ENCODE measurements around the gene CEP295NL.
A peak's percentile ranks its signal among the peaks of the same experiment; 100 is the strongest.
"Not testable (repeated sequence)": the region's sequence is repeated elsewhere in the genome, so short reads cannot be mapped to it uniquely, and the experiment has no call there.

Gene CEP295NL

GRCh38 chr17:78905116-78905515 is 2.1 kb upstream of the CEP295NL start:
- no peak for DNase-seq (ENCODE audit: low spot score)

GRCh38 chr17:78904371-78904770 is 1.4 kb upstream of the CEP295NL start:
- no peak for DNase-seq (ENCODE audit: low spot score)

- DNase-seq (ENCODE audit: low spot score): not testable (repeated sequence)
These were observed 770 bp downstream of the CEP295NL start for GRCh38 chr17:78902231-78902630.

- no peak for DNase-seq (ENCODE audit: low spot score)
These were observed 1.2 kb downstream of the CEP295NL start for GRCh38 chr17:78901806-78902205.

GRCh38 chr17:78900816-78901215 is 2.2 kb downstream of the CEP295NL start:
- no peak for DNase-seq (ENCODE audit: low spot score)

GRCh38 chr17:78899361-78900260 is 3.4 kb downstream of the CEP295NL start:
- DNase-seq (ENCODE audit: low spot score): peak; percentile 39

GRCh38 chr17:78898947-78899346 is 4.1 kb downstream of the CEP295NL start:
- DNase-seq (ENCODE audit: low spot score): no peak

GRCh38 chr17:78898075-78898836 is 4.7 kb downstream of the CEP295NL start:
- no peak for DNase-seq (ENCODE audit: low spot score)

- no peak for DNase-seq (ENCODE audit: low spot score)
These were observed 5.3 kb downstream of the CEP295NL start for GRCh38 chr17:78897664-78898047.

- DNase-seq (ENCODE audit: low spot score): no peak
These were observed 6.0 kb downstream of the CEP295NL start for GRCh38 chr17:78896834-78897663.

GRCh38 chr17:78896091-78896833 is 6.7 kb downstream of the CEP295NL start:
- no peak for DNase-seq (ENCODE audit: low spot score)

GRCh38 chr17:78895322-78895721 is 7.7 kb downstream of the CEP295NL start:
- no peak for DNase-seq (ENCODE audit: low spot score)

- no peak for DNase-seq (ENCODE audit: low spot score)
These were observed 9.3 kb downstream of the CEP295NL start for GRCh38 chr17:78893684-78894083.

- DNase-seq (ENCODE audit: low spot score): no peak
These were observed 10.0 kb downstream of the CEP295NL start for GRCh38 chr17:78892936-78893379.

- no peak for DNase-seq (ENCODE audit: low spot score)
These were observed 10.5 kb downstream of the CEP295NL start for GRCh38 chr17:78892520-78892919.

GRCh38 chr17:78892062-78892456 is 10.9 kb downstream of the CEP295NL start:
- no peak for DNase-seq (ENCODE audit: low spot score)

- no peak for DNase-seq (ENCODE audit: low spot score)
These were observed 11.5 kb downstream of the CEP295NL start for GRCh38 chr17:78891406-78892061.

GRCh38 chr17:78890498-78890897 is 12.5 kb downstream of the CEP295NL start:
- DNase-seq (ENCODE audit: low spot score): no peak

- DNase-seq (ENCODE audit: low spot score): not testable (repeated sequence)
These were observed 12.9 kb downstream of the CEP295NL start for GRCh38 chr17:78890096-78890495.

- DNase-seq (ENCODE audit: low spot score): no peak
These were observed 13.5 kb downstream of the CEP295NL start for GRCh38 chr17:78889531-78889930.
